Astrocyte of the cerebellum (primary cell): ENCODE results near the gene HES3.

Experiments
- DNase-seq: peaks from one replicate; pipeline ENCODE4 v3.0.0-alpha.2; 2011; ENCODE audit warnings: low read depth
- H3K4me3 ChIP-seq: 2 replicates; pipeline ENCODE4 v1.5.1; 2011; ENCODE audit warnings: mild to moderate bottlenecking, low read depth, low read length, moderate library complexity
- in situ Hi-C: cut with HindIII; loops from 2 replicates; pipeline ENCODE4 v1.10.0; 2017; ENCODE audit warnings: low sequenced_read_pairs
- TF ChIP-seq, protein P1 (sequence below): IDR thresholded peaks from 2 replicates; pipeline ENCODE4 v1.5.1; 2012; ENCODE audit warnings: low read length, low read depth, moderate library complexity, mild to moderate bottlenecking; ENCODE audit errors: missing control alignments

Gene HES3

DNA sequence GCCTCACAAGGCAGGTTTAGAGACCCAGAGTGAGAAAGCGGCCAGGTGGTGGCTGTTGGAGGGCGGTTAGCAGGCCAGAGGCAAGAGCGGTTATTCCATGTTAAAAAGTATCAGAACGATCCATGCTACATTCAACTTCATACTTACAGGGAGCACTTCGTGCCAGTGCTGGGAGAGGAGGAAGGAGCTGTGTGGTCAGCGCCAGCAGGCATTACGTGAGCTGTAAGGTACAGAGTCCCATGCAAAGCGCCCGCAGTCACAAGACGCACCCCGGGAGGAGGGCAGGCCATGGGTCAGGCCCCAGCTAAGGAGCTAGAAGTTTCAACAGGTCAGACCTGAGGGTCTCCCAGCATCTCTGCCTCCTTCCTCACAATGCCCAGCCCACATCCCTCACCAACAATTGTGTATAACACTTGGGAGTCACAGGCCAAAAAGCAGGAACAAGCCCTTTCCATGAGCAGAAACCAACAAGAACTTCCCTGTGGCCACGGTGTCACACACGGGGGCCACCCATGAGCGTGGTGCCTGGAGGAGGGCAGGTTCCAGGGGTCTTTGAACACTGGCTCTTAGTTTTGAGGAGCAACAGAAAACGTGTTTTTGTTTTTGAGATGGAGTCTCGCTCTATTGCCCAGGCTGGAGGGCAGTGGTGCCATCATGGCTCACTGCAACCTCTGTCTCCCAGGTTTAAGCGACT, 38.7 kb downstream of the HES3 start:
- in situ Hi-C loops: no loop called here
- TF ChIP-seq, protein P1, sequence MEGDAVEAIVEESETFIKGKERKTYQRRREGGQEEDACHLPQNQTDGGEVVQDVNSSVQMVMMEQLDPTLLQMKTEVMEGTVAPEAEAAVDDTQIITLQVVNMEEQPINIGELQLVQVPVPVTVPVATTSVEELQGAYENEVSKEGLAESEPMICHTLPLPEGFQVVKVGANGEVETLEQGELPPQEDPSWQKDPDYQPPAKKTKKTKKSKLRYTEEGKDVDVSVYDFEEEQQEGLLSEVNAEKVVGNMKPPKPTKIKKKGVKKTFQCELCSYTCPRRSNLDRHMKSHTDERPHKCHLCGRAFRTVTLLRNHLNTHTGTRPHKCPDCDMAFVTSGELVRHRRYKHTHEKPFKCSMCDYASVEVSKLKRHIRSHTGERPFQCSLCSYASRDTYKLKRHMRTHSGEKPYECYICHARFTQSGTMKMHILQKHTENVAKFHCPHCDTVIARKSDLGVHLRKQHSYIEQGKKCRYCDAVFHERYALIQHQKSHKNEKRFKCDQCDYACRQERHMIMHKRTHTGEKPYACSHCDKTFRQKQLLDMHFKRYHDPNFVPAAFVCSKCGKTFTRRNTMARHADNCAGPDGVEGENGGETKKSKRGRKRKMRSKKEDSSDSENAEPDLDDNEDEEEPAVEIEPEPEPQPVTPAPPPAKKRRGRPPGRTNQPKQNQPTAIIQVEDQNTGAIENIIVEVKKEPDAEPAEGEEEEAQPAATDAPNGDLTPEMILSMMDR: no peak
- no peak overlapping the region for H3K4me3 ChIP-seq
- no peak for DNase-seq

DNA sequence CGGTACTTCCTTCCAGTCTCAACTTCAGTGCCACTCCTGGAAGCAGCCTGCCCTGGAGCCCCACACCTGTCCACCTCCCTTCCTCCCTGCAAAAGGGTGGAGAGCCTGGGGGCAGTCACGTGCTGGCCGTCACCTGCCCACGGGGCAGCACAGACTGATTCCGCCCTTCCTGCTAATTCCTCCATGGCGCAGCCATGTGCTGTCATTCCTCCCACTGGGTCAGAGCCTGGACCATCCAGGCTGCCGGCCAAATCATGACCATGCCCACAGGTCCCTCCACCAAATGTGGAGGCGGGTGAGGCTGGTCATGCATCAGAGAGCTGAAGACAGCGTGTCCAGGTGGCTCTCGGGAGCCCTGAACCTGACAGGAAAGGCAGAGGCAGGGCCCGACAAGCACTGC, 41.4 kb downstream of the HES3 start:
- DNase-seq: no peak
- no peak overlapping the region for H3K4me3 ChIP-seq
- TF ChIP-seq, protein P1: no peak
- in situ Hi-C loops: no loop called here

DNA sequence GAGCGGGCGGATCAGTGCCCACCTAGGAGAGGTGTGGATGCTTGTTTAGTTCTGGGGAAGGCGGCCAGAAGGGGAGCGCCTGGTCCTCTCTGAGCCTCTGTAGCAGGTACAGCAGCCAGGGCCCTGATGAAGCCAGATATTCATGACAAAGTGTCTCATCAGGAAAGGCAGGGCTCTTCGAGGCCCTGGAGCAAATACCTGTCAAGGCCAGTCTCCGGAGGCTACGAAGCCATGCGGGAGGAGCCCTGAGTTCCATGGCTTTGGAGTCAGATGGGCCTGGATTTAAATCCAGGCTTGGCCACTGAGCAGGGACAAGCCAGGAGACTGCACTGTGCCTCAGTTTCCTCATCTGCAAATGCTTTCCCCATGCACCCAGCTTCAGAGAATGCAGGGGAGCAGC, 42.3 kb downstream of the HES3 start:
- DNase-seq: no peak
- H3K4me3 ChIP-seq: no peak overlapping the region
- in situ Hi-C loops: no loop called here
- TF ChIP-seq, protein P1: no peak

DNA sequence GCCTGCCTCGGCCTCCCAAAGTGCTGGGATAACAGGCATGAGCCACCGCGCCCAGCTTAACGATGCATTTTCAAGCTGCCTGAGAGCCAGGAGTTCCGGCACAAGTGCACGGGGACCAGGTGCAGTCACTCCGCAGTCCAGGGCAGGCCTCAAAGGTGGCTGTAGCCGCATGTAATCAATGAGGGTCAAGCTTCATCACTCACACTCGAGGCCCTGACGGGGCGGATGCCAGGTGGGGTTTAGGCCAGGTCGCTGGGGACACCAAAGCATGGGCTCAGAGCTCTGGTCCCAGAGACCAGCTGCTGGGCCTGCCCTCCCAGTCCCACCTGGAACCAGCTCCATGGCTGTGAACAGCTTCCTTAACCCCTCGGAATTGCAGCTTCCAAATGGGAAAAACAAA, 43.0 kb downstream of the HES3 start:
- TF ChIP-seq, protein P1: no peak
- in situ Hi-C loops: no loop called here
- no peak overlapping the region for H3K4me3 ChIP-seq
- DNase-seq: no peak

DNA sequence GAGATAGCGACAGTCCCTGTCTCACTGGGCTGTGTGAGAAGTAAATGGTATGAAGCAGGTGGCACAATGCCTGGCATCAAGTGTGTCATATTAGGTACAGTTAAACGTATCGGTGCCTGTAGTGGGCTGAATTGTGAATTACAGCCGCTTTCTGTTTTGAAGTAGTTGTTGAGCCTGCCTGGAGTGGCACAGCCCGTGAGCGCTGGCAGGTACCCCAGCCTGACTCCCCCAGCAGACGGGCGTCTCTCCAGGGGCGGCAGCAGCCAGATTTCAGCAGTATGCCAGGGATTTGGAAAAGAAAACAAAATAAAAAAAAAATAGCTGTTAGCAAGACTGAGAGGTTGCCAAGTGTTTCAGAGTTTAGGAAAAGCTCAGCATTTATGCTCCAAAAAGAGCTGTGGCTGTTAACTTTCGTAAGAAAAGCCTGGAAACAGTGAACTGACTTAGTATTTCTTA, 43.5 kb downstream of the HES3 start:
- no peak for DNase-seq
- no peak overlapping the region for H3K4me3 ChIP-seq
- in situ Hi-C loops: no loop called here
- TF ChIP-seq, protein P1: no peak

DNA sequence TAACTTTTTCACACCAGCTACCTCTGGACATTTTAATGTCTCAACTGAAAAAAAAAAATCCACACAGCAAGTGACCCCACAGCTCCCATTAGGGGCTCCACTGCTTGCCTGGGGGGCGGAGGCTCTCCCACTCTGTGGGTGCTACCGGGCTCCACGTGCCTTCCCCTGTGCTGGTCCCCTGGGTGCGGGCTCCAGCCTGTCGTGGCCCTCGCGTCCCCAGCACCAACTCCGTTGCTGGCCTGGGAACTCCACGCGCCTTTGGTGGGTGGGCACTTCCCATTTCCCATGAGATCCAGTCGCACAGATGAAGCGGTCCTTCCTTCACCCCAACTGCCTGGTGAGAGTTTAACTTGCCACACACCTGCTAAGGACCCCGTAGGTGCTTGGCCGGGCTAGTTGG, 44.0 kb downstream of the HES3 start:
- no peak for DNase-seq
- TF ChIP-seq, protein P1: no peak
- no peak overlapping the region for H3K4me3 ChIP-seq
- in situ Hi-C loops: no loop called here
